HepG2 (cell line): ENCODE data around the gene HDHD3. TPM values are rescaled to one million over a fixed set of nuclear protein-coding genes. Genes with fewer than 3 reads are reported as not detected.

Experiments used
- AGO2 ChIP-seq: fragments of 200-400 bp; formaldehyde crosslinking; optimal IDR thresholded peaks from 2 replicates; pipeline ENCODE3; 2017; ENCODE audit warnings: mild to moderate bottlenecking, low read depth, low read length, moderate library complexity
- CCDC6 ChIP-seq: sonication (generic); formaldehyde crosslinking; IDR thresholded peaks from 2 replicates; pipeline ENCODE4 v1.8.1; 2022; ENCODE audit warnings: mild to moderate bottlenecking, missing genetic modification reagents, moderate library complexity
- FIP1L1 ChIP-seq: fragments of 200-400 bp; formaldehyde crosslinking; IDR thresholded peaks from 2 replicates; pipeline ENCODE4 v1.6.1; 2018; ENCODE audit warnings: low read depth, mild to moderate bottlenecking, low read length, moderate library complexity, borderline replicate concordance; ENCODE audit not compliant: insufficient read depth
- MBNL3 ChIP-seq: fragments of 250-450 bp; sonication (Bioruptor Pico); conservative IDR thresholded peaks from 2 replicates; pipeline ENCODE4 v1.8.0; 2022; ENCODE audit warnings: mild to moderate bottlenecking, inconsistent platforms
- NKX3-1 ChIP-seq: sonication (generic); formaldehyde crosslinking; IDR thresholded peaks from 2 replicates; pipeline ENCODE4 v1.5.0; 2020; ENCODE audit warnings: missing genetic modification reagents
- YEATS2 ChIP-seq: sonication (generic); formaldehyde crosslinking; IDR thresholded peaks from 2 replicates; pipeline ENCODE4 v1.4.0; 2020; ENCODE audit warnings: missing genetic modification reagents, borderline replicate concordance
- ZMAT5 ChIP-seq: sonication (generic); formaldehyde crosslinking; IDR thresholded peaks from 2 replicates; pipeline ENCODE4 v1.5.0; 2020; ENCODE audit warnings: mild to moderate bottlenecking, low read depth, missing genetic modification reagents, borderline replicate concordance
- ZNF318 ChIP-seq: sonication (generic); formaldehyde crosslinking; IDR thresholded peaks from 2 replicates; pipeline ENCODE4 v1.4.0; 2020; ENCODE audit warnings: mild to moderate bottlenecking, missing genetic modification reagents
- ZNF512 ChIP-seq: sonication (generic); formaldehyde crosslinking; IDR thresholded peaks from 2 replicates; pipeline ENCODE4 v1.4.0; 2020; ENCODE audit warnings: mild to moderate bottlenecking, missing genetic modification reagents
- ZNF687 ChIP-seq: sonication (generic); formaldehyde crosslinking; IDR thresholded peaks from 2 replicates; pipeline ENCODE4 v1.5.1; 2020; ENCODE audit warnings: mild to moderate bottlenecking, missing genetic modification reagents, moderate library complexity
- polyA plus RNA-seq, 8 experiments: library from polyadenylated mRNA; depleted of rRNA in 3 of 8; stranded (reverse) in 7 of 8; unstranded in 1 of 8; fragments of >200 nt; fragmentation: Illumina TruSeq in 4 of 8; extraction: Trizol in 4 of 8; gene quantifications; 2 replicates each; pipeline versions ENCODE4 v1.2.1 to v1.2.3, GENCODE V29; 2011 to 2016; ENCODE audit warnings: low read depth in 4 of 8, missing spikeins in 1 of 8, mixed read lengths in 1 of 8; ENCODE audit not compliant: insufficient read depth in 1 of 8
- total RNA-seq, 5 experiments: library from RNA; depleted of rRNA; stranded (reverse); fragments of >200 nt; fragmentation: Illumina TruSeq; extraction: Trizol; gene quantifications; 2 replicates each; pipeline ENCODE4 v1.2.3, GENCODE V29; 2016; ENCODE audit warnings: low read depth in 1 of 5

Gene HDHD3
- total and polyA plus RNA-seq, 2 of the 13 experiments (the other 11 are each of a cell fraction or from before 2014, with no cell fraction given): 23.1 to 38.5 TPM

GRCh38 chr9:113373676-113374392 lies 3.0 kb downstream of the HDHD3 start (continued):
- no peak for TF ChIP-seq ZNF318 (CRISPR knock-in tag)
- TF ChIP-seq ZNF512 (CRISPR knock-in tag): no peak
- no peak for TF ChIP-seq MBNL3 (CRISPR knock-in tag)
- no peak for TF ChIP-seq YEATS2
- TF ChIP-seq ZMAT5: no peak
- TF ChIP-seq FIP1L1: no peak
- TF ChIP-seq ZNF687 (CRISPR knock-in tag): peak; percentile 45
- no peak for TF ChIP-seq CCDC6
- peak; percentile 55 for TF ChIP-seq AGO2
- no peak for TF ChIP-seq NKX3-1
